Erythroblast (primary cell): Measurements from ENCODE around the gene ZNF506.
"Not testable (repeated sequence)": the region's sequence is repeated elsewhere in the genome, so short reads cannot be mapped to it uniquely, and the experiment has no call there.

Source experiments
- DNase-seq, 2 experiments: peaks; one replicate each; lab custom pipeline; 2025; lab: John Stamatoyannopoulos, UW
- GATA1 ChIP-seq: IDR thresholded peaks from 2 replicates; pipeline ENCODE4 v1.6.1; 2011; ENCODE audit warnings: low read depth, mild to moderate bottlenecking, control low read depth, low read length, moderate library complexity
- POLR2A ChIP-seq: IDR thresholded peaks from 2 replicates; pipeline ENCODE4 v1.6.1; 2011; ENCODE audit warnings: mild to moderate bottlenecking, low read length

The ZNF506 gene

DNA sequence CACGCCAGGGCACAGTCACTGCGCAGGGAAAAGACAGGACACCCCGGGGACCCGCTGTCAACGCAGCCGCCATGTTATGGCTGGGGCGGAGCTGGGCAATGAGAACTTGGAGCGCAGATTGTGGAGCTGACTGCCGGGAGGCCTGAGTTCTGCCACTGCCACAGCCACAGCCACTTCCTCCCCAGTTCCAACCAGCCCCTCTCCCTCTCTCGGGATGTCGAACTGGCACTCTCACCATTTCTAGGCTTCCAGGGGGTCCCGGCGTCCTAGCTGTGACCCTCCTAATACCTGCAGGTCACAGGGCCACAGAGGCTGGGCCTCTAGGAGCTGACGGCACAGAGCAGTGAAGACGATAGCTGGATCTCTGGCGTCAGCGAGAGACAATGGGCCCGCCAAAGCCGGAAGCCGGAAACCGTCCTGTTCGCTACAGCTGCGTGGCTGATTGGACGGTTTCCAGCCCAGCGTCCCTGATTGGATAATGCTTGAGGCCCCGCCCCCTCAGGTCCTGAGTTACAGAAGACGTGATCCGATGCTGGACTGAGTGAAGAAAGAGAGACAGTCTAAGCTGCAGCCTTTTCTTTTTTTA, at the start of gene ZNF506:
ZNF506 (minus strand) TSS at position 385 of the 586 bp plus-strand sequence; CDS start at position 238, 147 bp downstream.
- peak; percentile 81 to 85 for DNase-seq
- TF ChIP-seq GATA1 (no peak), POLR2A (peak; percentile 57)

DNA sequence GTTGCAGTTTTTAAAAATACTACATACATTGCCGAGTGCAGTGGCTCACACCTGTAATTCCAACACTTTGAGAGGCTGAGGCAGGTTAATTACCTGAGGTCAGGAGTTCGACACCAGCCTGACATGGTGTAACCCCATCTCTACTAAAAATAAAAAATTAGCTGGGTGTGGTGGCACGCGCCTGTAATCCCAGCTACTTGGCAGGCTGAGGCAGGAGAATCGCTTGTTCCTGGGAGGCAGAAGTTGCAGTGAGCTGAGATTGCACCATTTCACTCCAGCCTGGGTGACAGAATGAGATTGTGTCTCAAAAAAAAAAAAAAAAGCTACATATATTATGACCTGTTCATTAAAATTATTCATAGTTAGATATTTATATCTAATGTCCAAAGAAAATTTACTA, 48.5 kb upstream of the ZNF506 start:
- not testable (repeated sequence) for DNase-seq

DNA sequence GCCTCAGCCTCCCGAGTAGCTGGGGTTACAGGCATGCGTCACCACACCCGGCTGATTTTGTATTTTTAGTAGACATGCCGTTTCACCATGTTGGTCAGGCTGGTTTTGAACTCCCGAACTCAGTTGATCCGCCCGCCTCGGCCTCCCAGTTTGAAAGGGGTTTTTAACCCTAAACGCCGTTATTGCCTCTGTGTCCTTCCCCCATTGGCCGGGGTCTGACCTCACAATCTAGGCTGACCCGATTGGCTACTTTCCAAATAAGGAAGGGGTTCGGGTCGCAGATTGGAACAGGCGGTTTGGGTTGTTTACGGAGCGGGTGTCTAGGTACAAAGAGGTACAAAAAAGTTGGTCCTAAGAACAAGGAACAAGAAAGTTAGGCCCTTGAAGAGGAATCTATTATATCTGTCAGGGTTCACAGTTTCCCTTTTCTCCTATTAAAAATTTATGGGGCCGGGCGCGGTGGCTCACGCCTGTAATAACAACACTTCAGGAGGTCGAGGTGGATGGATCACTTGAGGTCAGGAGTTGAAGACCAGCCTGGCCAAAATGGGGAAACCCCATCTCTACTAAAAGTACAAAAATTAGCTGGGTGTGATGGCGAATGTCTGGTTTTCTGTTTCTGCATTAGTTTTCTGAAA, 45.2 kb upstream of the ZNF506 start:
- peak; percentile 22 to 27 for DNase-seq
- TF ChIP-seq GATA1 (no peak), POLR2A (no peak)

DNA sequence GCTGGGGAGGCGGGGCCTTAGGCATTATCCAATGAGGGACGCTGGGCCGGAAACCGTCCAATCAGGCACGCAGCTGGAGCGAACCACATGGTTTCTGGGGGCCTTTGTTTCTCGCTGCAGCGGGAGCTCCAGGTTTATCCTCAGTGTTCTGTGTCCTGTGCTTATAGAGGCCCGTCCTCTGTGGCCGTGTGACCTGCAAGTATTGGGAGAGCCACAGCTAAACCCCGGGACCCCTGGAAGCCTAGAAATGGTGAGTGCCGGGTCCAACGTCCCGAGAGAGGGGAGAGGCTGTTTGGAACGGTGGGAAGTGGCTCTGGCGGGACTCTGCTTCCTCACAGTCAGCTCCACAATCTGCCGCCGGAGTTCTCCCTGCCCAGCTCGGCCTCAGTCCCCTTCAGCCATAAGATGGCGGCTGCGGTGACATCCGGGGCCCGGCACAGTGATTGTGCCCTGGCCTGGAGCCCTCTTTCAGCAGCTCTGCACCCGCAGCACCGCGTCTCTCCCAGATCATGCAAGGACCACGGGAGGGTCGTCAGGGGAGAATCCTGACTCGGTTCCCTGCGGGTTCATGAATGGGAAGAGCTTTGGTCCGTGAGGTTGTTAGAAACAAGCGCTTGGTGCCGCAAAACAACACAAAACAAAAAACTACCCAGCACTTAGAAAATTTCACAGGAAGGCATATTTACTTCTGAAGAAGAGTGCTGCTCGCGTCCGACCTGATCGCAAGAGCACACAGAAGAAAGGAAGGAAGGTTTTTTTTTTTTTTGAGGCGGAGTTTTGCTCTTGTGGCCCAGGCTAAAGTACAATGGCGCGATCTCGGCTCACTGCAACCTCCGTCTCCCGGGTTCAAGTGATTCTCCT, 44.4 kb upstream of the ZNF506 start, which contains the start of gene ZNF253:
ZNF253 (plus strand) TSS at position 133 of the 861 bp plus-strand sequence; CDS start at position 248, 115 bp downstream.
- TF ChIP-seq GATA1 (no peak), POLR2A (peak; percentile 71)
- DNase-seq: peak; percentile 85 to 87

DNA sequence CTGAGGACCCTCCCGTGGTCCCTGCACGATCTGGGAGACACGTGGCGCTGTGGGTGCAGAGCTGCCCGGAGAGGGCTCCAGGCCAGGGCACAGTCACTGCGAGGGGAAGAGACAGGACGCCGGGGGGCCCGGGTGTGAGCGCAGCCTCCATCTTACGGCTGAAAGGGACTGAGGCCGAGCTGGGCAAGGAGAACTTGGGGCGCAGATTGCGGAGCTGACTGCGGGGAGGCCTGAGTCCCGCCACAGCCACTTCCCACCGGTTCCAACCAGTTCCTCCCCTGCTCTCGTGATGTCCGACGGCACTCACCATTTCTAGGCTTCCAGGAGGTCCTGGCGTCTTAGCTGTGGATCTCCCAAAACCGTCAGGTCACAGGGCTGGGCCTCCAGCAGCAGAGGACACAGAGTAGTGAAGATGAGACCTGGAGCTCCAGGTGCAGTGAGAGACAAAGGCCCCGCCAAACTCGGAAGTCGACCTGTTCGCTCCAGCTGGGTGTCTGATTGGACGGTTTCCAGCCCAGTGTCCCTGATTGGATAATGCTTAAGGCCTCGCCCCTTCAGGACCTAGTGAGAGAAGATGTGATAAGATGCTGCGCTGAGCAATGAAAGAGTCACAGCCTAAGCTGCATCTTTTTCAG, 39.3 kb upstream of the ZNF506 start:
- DNase-seq: no peak
- no peak for TF ChIP-seq GATA1
- no peak for TF ChIP-seq POLR2A

DNA sequence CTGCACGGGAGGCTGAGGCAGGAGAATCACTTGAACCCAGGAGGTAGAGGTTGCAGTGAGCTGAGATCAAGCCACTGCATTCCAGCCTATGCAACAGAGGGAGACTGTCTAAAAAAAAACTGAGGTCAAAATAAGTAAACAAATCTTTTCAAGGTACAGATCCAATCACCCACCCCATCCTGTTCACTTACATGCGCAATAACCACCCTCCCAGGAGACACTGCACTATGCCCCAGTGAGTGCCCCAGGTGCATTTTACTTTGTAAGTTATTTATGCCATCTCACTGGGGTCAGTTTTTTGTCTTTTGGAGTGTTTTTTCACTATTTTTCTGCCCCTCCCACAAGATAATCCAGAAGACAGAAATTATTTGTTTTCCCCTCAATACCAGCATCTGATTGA, 37.2 kb upstream of the ZNF506 start:
- no peak for DNase-seq
- TF ChIP-seq GATA1 (no peak), POLR2A (no peak)

DNA sequence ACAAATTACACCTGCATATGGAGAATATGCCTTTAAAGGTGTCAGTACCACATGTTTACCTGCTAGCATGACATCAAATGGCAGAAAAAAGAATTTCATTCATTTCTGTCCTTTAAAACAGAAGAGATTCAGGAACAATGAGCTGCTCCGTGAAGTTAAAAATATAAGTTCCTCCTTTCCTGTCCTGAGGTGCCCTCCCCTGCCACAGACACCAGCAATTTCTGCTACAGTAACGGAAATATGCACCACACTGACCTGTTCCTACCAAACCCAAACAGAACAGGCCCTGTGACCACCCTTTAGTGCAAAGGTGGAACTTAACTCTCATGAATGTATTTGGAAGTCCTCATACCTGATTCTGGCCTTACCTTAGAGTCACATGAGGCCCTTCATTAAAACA, 30.2 kb upstream of the ZNF506 start:
- not testable (repeated sequence) for DNase-seq

DNA sequence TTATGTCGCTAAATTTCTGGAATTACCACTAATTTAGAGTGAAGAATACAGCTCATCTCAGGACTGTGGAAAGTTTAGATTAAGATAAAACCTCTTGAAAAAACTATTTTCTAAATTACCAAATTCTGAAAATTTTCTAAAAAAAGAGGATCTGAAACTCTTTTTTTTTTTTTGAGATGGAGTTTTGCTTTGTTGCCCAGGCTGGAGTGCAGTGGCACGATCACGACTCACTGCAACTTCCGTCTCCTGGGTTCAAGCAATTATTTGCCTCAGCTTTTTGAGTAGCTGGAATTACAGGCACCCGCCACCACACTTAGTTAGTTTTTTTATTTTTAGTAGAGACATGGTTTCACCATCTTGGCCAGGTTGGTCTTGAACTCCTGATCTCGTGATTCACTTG, 27.5 kb upstream of the ZNF506 start:
- DNase-seq: no peak
- no peak for TF ChIP-seq POLR2A
- TF ChIP-seq GATA1: no peak

DNA sequence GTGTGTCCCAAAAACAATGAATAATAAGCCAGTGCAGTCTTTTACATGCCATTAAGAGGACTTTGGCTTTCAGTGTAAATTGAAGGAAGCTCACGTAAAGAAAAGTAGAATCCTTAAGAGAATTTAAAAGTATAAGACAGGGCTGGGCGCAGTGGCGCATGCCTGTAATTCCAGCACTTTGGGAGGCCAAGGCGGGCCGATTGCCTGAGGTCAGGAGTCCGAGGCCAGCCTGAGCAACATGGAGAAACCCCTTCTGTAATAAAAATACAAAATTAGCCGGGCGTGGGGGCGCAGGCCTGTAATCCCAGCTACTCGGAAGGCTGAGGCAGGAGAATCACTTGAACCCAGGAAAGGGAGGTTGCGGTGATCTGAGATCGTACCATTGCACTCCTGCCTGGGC, 26.2 kb upstream of the ZNF506 start:
- no peak for TF ChIP-seq GATA1
- no peak for TF ChIP-seq POLR2A
- no peak for DNase-seq

DNA sequence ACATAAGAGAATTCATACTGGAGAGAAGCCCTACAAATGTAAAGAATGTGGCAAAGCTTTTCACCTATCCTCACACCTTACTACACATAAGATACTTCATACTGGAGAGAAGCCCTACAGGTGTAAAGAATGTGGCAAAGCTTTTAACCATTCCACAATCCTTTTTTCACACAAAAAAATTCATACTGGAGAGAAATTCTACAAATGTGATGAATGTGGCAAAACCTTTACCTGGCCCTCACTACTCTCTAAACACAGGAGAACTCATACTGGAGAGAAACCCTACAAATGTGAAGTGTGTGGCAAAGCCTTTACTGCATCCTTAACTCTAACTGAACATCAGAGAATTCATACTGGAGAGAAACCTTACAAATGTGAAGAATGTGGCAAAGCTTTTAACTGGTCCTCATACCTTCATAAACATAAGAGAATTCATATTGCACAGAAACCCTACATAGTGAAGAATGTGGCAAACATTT, 14.0 kb upstream of the ZNF506 start:
- peak in 1 of 2 experiments; percentile 18 for DNase-seq
- no peak for TF ChIP-seq GATA1

DNA sequence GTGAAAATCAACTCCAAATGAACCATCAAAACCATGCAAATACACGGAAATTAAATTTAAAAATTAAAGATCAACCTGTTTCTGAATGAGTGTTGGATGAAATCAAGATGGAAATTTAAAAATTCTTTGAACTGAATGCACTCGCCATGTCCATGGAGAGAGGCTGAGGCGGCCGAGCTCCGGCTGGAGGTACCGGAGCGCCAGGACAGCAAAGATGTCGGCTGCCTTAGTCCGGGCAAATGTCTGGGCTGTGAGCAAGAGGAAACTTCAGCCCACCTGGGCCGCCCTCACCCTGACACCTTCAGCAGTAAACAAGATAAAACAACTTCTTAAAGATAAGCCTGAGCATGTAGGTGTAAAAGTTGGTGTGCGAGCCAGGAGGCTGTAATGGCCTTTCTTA, 5.3 kb upstream of the ZNF506 start:
- TF ChIP-seq POLR2A: no peak
- TF ChIP-seq GATA1: no peak
- no peak for DNase-seq

DNA sequence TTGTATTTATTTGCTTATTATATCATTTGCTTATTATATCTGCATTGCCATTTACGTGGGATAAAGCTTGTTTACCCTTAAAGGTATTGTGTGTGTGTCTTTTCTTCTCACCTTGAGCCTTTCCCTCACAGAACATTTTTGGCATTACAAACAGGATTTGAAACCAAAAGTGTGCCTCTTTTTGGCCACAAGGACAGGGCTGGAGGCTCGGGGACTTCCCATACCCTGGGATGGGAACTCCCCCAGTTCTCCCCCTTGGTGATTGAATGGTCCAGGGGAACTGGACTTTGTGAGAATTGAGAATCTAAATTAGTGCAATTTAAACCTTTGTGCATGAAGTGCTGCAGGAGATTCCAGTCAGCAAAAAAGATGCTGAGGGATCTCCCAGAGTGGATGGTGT, 2.4 kb upstream of the ZNF506 start:
- TF ChIP-seq POLR2A (no peak), GATA1 (no peak)
- DNase-seq: no peak

DNA sequence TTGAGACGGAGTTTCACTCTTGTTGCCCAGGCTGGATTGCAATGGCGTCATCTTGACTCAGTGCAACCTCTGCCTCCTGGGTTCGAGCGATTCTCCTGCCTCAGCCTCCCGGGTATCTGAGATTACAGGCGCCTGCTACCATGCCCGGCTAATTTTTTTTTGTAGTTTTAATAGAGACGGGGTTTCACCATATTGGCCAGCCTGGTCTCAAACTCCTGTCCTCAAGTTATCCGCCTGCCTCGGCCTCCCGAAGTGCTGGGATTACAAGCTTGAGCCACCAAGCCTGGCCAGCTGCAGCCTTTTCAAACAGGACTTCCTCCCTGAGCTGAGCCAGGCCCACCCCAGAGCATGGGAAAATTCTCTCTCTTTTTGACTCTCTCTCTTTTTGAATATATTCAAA, 426 bp upstream of the ZNF506 start:
- not testable (repeated sequence) for DNase-seq
